GM18517 (cell line): ENCODE results near the gene STX7.
A peak's percentile ranks its signal among the peaks of the same experiment; 100 is the strongest.

ENCODE experiments used
- ATAC-seq: cut with Tn5 transposase; IDR thresholded peaks from one replicate; pipeline ENCODE4 v1.9.1; 2021; ENCODE audit warnings: mild to moderate bottlenecking, moderate library complexity; ENCODE audit not compliant: unreplicated experiment

Gene STX7

GRCh38 chr6:132506869-132507808 is 5.8 kb downstream of the STX7 start:
- no peak for ATAC-seq

GRCh38 chr6:132506461-132506860 is 6.5 kb downstream of the STX7 start:
- no peak for ATAC-seq

GRCh38 chr6:132505158-132505557 is 7.8 kb downstream of the STX7 start:
- ATAC-seq, result no peak

GRCh38 chr6:132504757-132505156 is 8.2 kb downstream of the STX7 start:
- no peak for ATAC-seq

GRCh38 chr6:132499757-132500156 is 13.2 kb downstream of the STX7 start:
- ATAC-seq, result no peak

- ATAC-seq, result peak; percentile 59
Measured at GRCh38 chr6:132498638-132499037, 14.3 kb downstream of the STX7 start.

GRCh38 chr6:132496519-132497180 is 16.3 kb downstream of the STX7 start:
- no peak for ATAC-seq

- ATAC-seq, result peak; percentile 58
Measured at GRCh38 chr6:132495604-132496079, 17.3 kb downstream of the STX7 start.

GRCh38 chr6:132494954-132495353 is 18.0 kb downstream of the STX7 start:
- ATAC-seq, result no peak

- ATAC-seq, result no peak
Measured at GRCh38 chr6:132491881-132492280, 21.0 kb downstream of the STX7 start.

GRCh38 chr6:132491303-132491702 is 21.6 kb downstream of the STX7 start:
- ATAC-seq, result no peak

GRCh38 chr6:132490478-132491204 is 22.3 kb downstream of the STX7 start:
- ATAC-seq, result peak; percentile 40

- ATAC-seq, result no peak
Measured at GRCh38 chr6:132490024-132490423, 22.9 kb downstream of the STX7 start.

- no peak for ATAC-seq
Measured at GRCh38 chr6:132489376-132489775, 23.5 kb downstream of the STX7 start.

GRCh38 chr6:132487762-132488161 is 25.2 kb downstream of the STX7 start:
- ATAC-seq, result no peak

GRCh38 chr6:132484680-132485018 is 28.3 kb downstream of the STX7 start:
- ATAC-seq, result no peak

GRCh38 chr6:132483779-132484679 is 28.9 kb downstream of the STX7 start:
- ATAC-seq, result peak; percentile 71

GRCh38 chr6:132482581-132482980 is 30.3 kb downstream of the STX7 start:
- ATAC-seq, result no peak

GRCh38 chr6:132481189-132481588 is 31.7 kb downstream of the STX7 start:
- ATAC-seq, result no peak

- ATAC-seq, result no peak
Measured at GRCh38 chr6:132479131-132479530, 33.8 kb downstream of the STX7 start.
